Measurements from ENCODE around the gene SNRPB. TPM values are rescaled to one million over a fixed set of nuclear protein-coding genes. Genes with fewer than 3 reads are reported as not detected.

Gene SNRPB
- total and polyA plus RNA-seq, 10 of the 15 experiments (the other 5 are each of a cell fraction or from before 2014, with no cell fraction given) = 15.0 to 593 (median 366) TPM

- Histone ChIP-seq H3K27ac (ENCODE audit: control insufficient read depth, insufficient read depth) (no peak overlapping the region), H3K9me3 (replicated peaks; ENCODE audit: control insufficient read depth, insufficient read depth, low read length) (no peaks in the 10 kb centered on the region), H3K4me2 (ENCODE audit: control insufficient read depth, insufficient read depth) (no peak overlapping the region), H3K36me3 (ENCODE audit: control insufficient read depth in 2 of 2, insufficient read depth in 2 of 2, low read length in 1 of 2) (no peaks in the 10 kb centered on the region), H3K4me3 (no peak overlapping the region), H3K79me2 (ENCODE audit: control insufficient read depth, insufficient read depth, low read length) (no peaks in the 10 kb centered on the region), H2AFZ (ENCODE audit: control insufficient read depth, low read depth, low read length) (no peak overlapping the region), H3K4me1 (ENCODE audit: control insufficient read depth, insufficient read depth, low read length) (no peaks in the 10 kb centered on the region), H3K9ac (ENCODE audit: control insufficient read depth, insufficient read depth, low read length) (no peak overlapping the region), H4K20me1 (ENCODE audit: control insufficient read depth, insufficient read depth) (no peaks in the 10 kb centered on the region), H3K27me3 (replicated peaks in 1 of 2; ENCODE audit: control insufficient read depth in 2 of 2, insufficient read depth in 2 of 2, low read length in 1 of 2) (no peaks in the 10 kb centered on the region)
- ATAC-seq (no peak), DNase-seq (ENCODE audit: low read depth, low spot score) (no peak), FAIRE-seq (no peak)
- TF ChIP-seq HSF1 (IDR thresholded peaks at IDR 0.05; ENCODE audit: low read depth, low read length) (no peak), SP1 (IDR thresholded peaks at IDR 0.05; ENCODE audit: low read depth, low read length) (no peak), MXI1 (IDR thresholded peaks at IDR 0.05; ENCODE audit: low read depth, low read length) (no peak), MTA2 (IDR thresholded peaks at IDR 0.05; ENCODE audit: low read depth) (no peak), CBX5 (IDR thresholded peaks at IDR 0.05; ENCODE audit: low read depth) (no peak), SMAD1 (IDR thresholded peaks at IDR 0.05; ENCODE audit: low read depth, partially characterized antibody) (no peak), SREBF1 (IDR thresholded peaks at IDR 0.05; ENCODE audit: low read length) (no peak), YBX1 (IDR thresholded peaks at IDR 0.05) (no peak), ZNF217 (IDR thresholded peaks at IDR 0.05) (no peak), ZSCAN29 (IDR thresholded peaks at IDR 0.05) (no peak), CREM (IDR thresholded peaks at IDR 0.05; ENCODE audit: low read depth) (no peak), IRF4 (IDR thresholded peaks at IDR 0.05; ENCODE audit: low read depth, low read length) (no peak), SIX5 (IDR thresholded peaks at IDR 0.05; ENCODE audit: low read depth, low read length, severe bottlenecking) (no peak), SREBF2 (IDR thresholded peaks at IDR 0.05; ENCODE audit: low read length) (no peak), MYC (IDR thresholded peaks at IDR 0.05; ENCODE audit: insufficient read depth, insufficient read length, insufficient replicate concordance, low read length, severe bottlenecking) (no peak), DPF2 (IDR thresholded peaks at IDR 0.05) (no peak), NBN (IDR thresholded peaks at IDR 0.05) (no peak), MTA3 (IDR thresholded peaks at IDR 0.05; ENCODE audit: borderline replicate concordance, low read length) (no peak), FOXM1 (IDR thresholded peaks at IDR 0.05; ENCODE audit: low read depth, low read length) (no peak), SUZ12 (IDR thresholded peaks at IDR 0.05; ENCODE audit: unreplicated experiment) (no peak)
- in situ Hi-C loops (cut with MboI) = no loop called here
- 0% methylated on average over 1 of the region's 1 CpG for WGBS (ENCODE audit: insufficient coverage, insufficient replicate concordance, low lambda C conversion rate, missing lambda C conversion rate)
- intact Hi-C loops (cut with micrococcal nuclease; ENCODE audit: unreplicated experiment) = no loop called here
- ChIA-PET RAD21 (ENCODE audit: unreplicated experiment) (no interaction called here), POLR2A (no interaction called here), CTCF (no interaction called here), SMC1A (ENCODE audit: uncharacterized antibody, unreplicated experiment) (no interaction called here)
- no TSS peak for BruUV-seq (replicated peaks)
Observed at GRCh38 chr20:2431185-2431584, 39.4 kb downstream of the SNRPB start.
